Measurements from ENCODE around the gene RNF151. TPM values are rescaled to one million over a fixed set of nuclear protein-coding genes. Genes with fewer than 3 reads are reported as not detected.
A peak's percentile ranks its signal among the peaks of the same experiment; 100 is the strongest.

The RNF151 gene
- total and polyA plus RNA-seq, 2 donors (not counting 1 experiment from before 2014, with no cell fraction given), result 0.13 to 0.76 TPM

DNA sequence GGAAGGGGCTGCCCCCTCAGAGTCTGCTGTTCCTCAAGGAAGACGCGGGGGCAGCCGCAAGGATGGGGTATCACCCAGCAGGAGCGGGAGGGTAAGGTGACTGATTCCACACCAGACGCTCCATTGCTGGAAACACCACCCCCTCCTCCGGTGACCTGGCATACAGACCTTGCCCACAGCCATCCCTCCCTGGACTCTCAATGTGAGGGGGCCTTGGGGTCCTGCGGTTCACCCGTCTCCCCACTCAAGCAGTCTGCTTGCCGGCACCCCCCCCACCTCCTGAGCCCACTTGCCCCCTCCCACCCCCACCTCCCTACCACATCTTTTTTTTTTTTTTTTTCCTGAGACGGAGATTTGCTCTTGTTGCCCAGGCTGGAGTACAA, 36.3 kb upstream of the RNF151 start:
- peaks cover 0 to 6% (median 0%) of the 10 kb centered on the region in 4 experiments for H3K27me3 ChIP-seq (replicated peaks in 1 of 4; ENCODE audit: control extremely low read depth in 1 of 4, control insufficient read depth in 3 of 4, insufficient read depth in 4 of 4, low read length in 3 of 4)

More for the DNA sequence above, 36.3 kb upstream of the RNF151 start:
- DNase-seq (no peak), ATAC-seq (ENCODE audit: low read depth) (no peak)
- WGBS (ENCODE audit: insufficient coverage), result 100% methylated on average over 3 of the region's 10 CpGs
- Histone ChIP-seq H4K20me1 (ENCODE audit: control insufficient read depth, insufficient read depth, low read length, poor library complexity, severe bottlenecking) (no peaks in the 10 kb centered on the region), H3K4me2 (replicated peaks; ENCODE audit: low read depth, low read length, poor library complexity, severe bottlenecking) (peak overlapping the region; percentile 96), H3K27ac (ENCODE audit: low read length in 2 of 2) (no peak overlapping the region), H3K9me3 (ENCODE audit: control extremely low read depth in 1 of 3, control insufficient read depth in 2 of 3, insufficient read depth in 1 of 3, low read length in 2 of 3) (peaks cover 0 to 4% (median 0%) of the 10 kb centered on the region in 3 donors), H3K4me3 (ENCODE audit: control extremely low read depth in 1 of 5, extremely low read depth in 1 of 5, insufficient read depth in 1 of 5, low read depth in 2 of 5, low read length in 4 of 5) (no peak overlapping the region), H3K4me1 (ENCODE audit: control insufficient read depth in 2 of 2, insufficient read depth in 2 of 2, low read length in 2 of 2) (peaks cover 4 to 10% of the 10 kb centered on the region in 2 donors), H3K79me2 (ENCODE audit: control insufficient read depth, insufficient read depth, low read length) (no peaks in the 10 kb centered on the region), H3K9ac (ENCODE audit: low read length) (no peak overlapping the region), H2AFZ (ENCODE audit: insufficient read depth, low read depth, low read length, poor library complexity, severe bottlenecking) (peak overlapping the region; percentile 91), H3K36me3 (replicated peaks in 1 of 2; ENCODE audit: control extremely low read depth in 1 of 2, control insufficient read depth in 1 of 2, extremely low read depth in 1 of 2, insufficient read depth in 2 of 2, low read length in 1 of 2) (no peaks in the 10 kb centered on the region)
- POLR2A ChIA-PET, result no interaction called here
- Mint-ChIP-seq H3K27ac (no peak overlapping the region), H3K4me1 (peaks cover 4% of the 10 kb centered on the region), H3K4me3 (no peak overlapping the region), H3K9me3 (ENCODE audit: insufficient read depth) (no peaks in the 10 kb centered on the region), H3K27me3 (no peaks in the 10 kb centered on the region)
- intact Hi-C loops (cut with micrococcal nuclease), result no loop called here
- no peak for TF ChIP-seq EZH2 (IDR thresholded peaks at IDR 0.05; ENCODE audit: borderline replicate concordance, insufficient read depth, low read depth, low read length, poor library complexity, severe bottlenecking)
- TF ChIP-seq, protein P1, sequence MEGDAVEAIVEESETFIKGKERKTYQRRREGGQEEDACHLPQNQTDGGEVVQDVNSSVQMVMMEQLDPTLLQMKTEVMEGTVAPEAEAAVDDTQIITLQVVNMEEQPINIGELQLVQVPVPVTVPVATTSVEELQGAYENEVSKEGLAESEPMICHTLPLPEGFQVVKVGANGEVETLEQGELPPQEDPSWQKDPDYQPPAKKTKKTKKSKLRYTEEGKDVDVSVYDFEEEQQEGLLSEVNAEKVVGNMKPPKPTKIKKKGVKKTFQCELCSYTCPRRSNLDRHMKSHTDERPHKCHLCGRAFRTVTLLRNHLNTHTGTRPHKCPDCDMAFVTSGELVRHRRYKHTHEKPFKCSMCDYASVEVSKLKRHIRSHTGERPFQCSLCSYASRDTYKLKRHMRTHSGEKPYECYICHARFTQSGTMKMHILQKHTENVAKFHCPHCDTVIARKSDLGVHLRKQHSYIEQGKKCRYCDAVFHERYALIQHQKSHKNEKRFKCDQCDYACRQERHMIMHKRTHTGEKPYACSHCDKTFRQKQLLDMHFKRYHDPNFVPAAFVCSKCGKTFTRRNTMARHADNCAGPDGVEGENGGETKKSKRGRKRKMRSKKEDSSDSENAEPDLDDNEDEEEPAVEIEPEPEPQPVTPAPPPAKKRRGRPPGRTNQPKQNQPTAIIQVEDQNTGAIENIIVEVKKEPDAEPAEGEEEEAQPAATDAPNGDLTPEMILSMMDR (IDR thresholded peaks at IDR 0.05), result no peak
- CTCF ChIA-PET, result no interaction called here

All from B cell (primary cell).